Keratinocyte (primary cell): ENCODE results near the gene RTEL1. TPM values are rescaled to one million over a fixed set of nuclear protein-coding genes. Genes with fewer than 3 reads are reported as not detected.

Experiments
- DNase-seq: peaks from one replicate; pipeline ENCODE4 v3.0.0-alpha.2; 2011; ENCODE audit warnings: low read depth, missing footprints, low spot score
- FAIRE-seq: peaks from 2 replicates; lab custom pipeline; 2011; peaks lifted over from hg19 to GRCh38; lab: Jason Lieb, UNC
- H2AFZ ChIP-seq: 2 replicates; pipeline ENCODE4 v1.6.0; 2012; ENCODE audit warnings: low read length, control low read depth, inconsistent platforms; ENCODE audit not compliant: control insufficient read depth
- H3K27ac ChIP-seq: 2 replicates; pipeline ENCODE4 v1.5.1; 2011; ENCODE audit warnings: low read length; ENCODE audit not compliant: control insufficient read depth, insufficient read depth
- H3K27me3 ChIP-seq: 3 replicates; pipeline ENCODE4 v1.6.0; 2011; ENCODE audit warnings: low read length; ENCODE audit not compliant: control insufficient read depth, insufficient read depth; ENCODE audit errors: extremely low read depth
- H3K36me3 ChIP-seq, 2 experiments: 2 replicates in 1 of 2; 3 replicates in 1 of 2; pipeline ENCODE4 v1.5.1; 2011; ENCODE audit warnings: low read length in 2 of 2, mild to moderate bottlenecking in 1 of 2; ENCODE audit not compliant: control insufficient read depth in 2 of 2, insufficient read depth in 2 of 2; ENCODE audit errors: extremely low read depth in 1 of 2
- H3K4me1 ChIP-seq: 3 replicates; pipeline ENCODE4 v1.5.1; 2011; ENCODE audit warnings: low read length; ENCODE audit not compliant: control insufficient read depth, insufficient read depth; ENCODE audit errors: extremely low read depth
- H3K4me2 ChIP-seq: 3 replicates; pipeline ENCODE4 v1.6.0; 2011; ENCODE audit warnings: low read depth, low read length; ENCODE audit not compliant: control insufficient read depth, insufficient read depth; ENCODE audit errors: extremely low read depth
- H3K4me3 ChIP-seq, 3 experiments: fragments of 200-600 bp in 1 of 3; sonication (generic) in 1 of 3; 2 replicates in 2 of 3; 3 replicates in 1 of 3; pipeline ENCODE4 v1.5.1; 2011 to 2016; ENCODE audit warnings: low read length in 3 of 3, mild to moderate bottlenecking in 3 of 3, control low read depth in 2 of 3, inconsistent platforms in 1 of 3, low read depth in 1 of 3, mixed read lengths in 1 of 3, mixed run types in 1 of 3, moderate library complexity in 1 of 3; ENCODE audit not compliant: control insufficient read depth in 2 of 3, insufficient read depth in 2 of 3; ENCODE audit errors: extremely low read depth in 1 of 3
- H3K79me2 ChIP-seq: 2 replicates; pipeline ENCODE4 v1.6.0; 2012; ENCODE audit warnings: low read length; ENCODE audit not compliant: control insufficient read depth, insufficient read depth
- H3K9ac ChIP-seq: 3 replicates; pipeline ENCODE4 v1.6.0; 2011; ENCODE audit warnings: low read length; ENCODE audit not compliant: control insufficient read depth, insufficient read depth; ENCODE audit errors: extremely low read depth
- H3K9me1 ChIP-seq: 3 replicates; pipeline ENCODE4 v1.6.0; 2011; ENCODE audit warnings: low read length; ENCODE audit not compliant: control insufficient read depth, insufficient read depth; ENCODE audit errors: extremely low read depth
- H3K9me3 ChIP-seq: 2 replicates; pipeline ENCODE4 v1.5.1; 2012; ENCODE audit warnings: low read depth, low read length; ENCODE audit not compliant: control insufficient read depth
- H4K20me1 ChIP-seq: 3 replicates; pipeline ENCODE4 v1.6.0; 2011; ENCODE audit warnings: low read length; ENCODE audit not compliant: control insufficient read depth, insufficient read depth; ENCODE audit errors: extremely low read depth
- CTCF ChIP-seq, 3 experiments: IDR thresholded peaks in 1 of 3; conservative IDR thresholded peaks in 1 of 3; optimal IDR thresholded peaks in 1 of 3; 2 replicates in 2 of 3; 3 replicates in 1 of 3; pipeline versions ENCODE3 to v1.5.1; 2011; ENCODE audit warnings: low read length in 3 of 3, mild to moderate bottlenecking in 3 of 3, moderate library complexity in 2 of 3, control low read depth in 1 of 3, inconsistent platforms in 1 of 3; ENCODE audit not compliant: insufficient read depth in 2 of 3; ENCODE audit errors: extremely low read depth in 1 of 3
- EZH2 ChIP-seq: IDR thresholded peaks from one replicate; pipeline ENCODE4 v1.6.1; 2012; ENCODE audit warnings: inconsistent platforms, mild to moderate bottlenecking, low read length, moderate library complexity
- dilution Hi-C: fragments of 300-500 bp; cut with MboI; formaldehyde crosslinking; loops from one replicate; pipeline ENCODE4 v1.7.0; 2020; ENCODE audit warnings: low sequenced_read_pairs; ENCODE audit not compliant: extremely low pct_ligation_motif_present
- polyA plus RNA-seq, 5 experiments: library from polyadenylated mRNA; depleted of rRNA in 3 of 5; stranded (reverse) in 3 of 5; stranded (forward) in 1 of 5; unstranded in 1 of 5; fragments of >200 nt; gene quantifications; 1 replicate in 1 of 5; 2 replicates in 3 of 5; 3 replicates in 1 of 5; pipeline versions ENCODE4 v1.2.1 to v1.2.3, GENCODE V29; 2011 to 2012; ENCODE audit warnings: missing spikeins in 2 of 5, low read depth in 1 of 5, low replicate concordance in 1 of 5

The RTEL1 gene
- polyA plus RNA-seq, 1 donor (not counting 4 experiments of a cell fraction or from before 2014, with no cell fraction given) = 12.4 TPM

- no peak for DNase-seq
- Histone ChIP-seq H3K27me3 (no peaks in the 10 kb centered on the region), H3K9me1 (no peaks in the 10 kb centered on the region), H3K9me3 (no peaks in the 10 kb centered on the region), H4K20me1 (no peaks in the 10 kb centered on the region), H3K9ac (no peak overlapping the region), H2AFZ (no peak overlapping the region), H3K36me3 (peaks cover 12 to 21% of the 10 kb centered on the region in 2 experiments), H3K4me2 (no peak overlapping the region), H3K4me1 (no peaks in the 10 kb centered on the region), H3K4me3 (no peak overlapping the region), H3K27ac (no peak overlapping the region), H3K79me2 (peaks cover 46% of the 10 kb centered on the region)
- TF ChIP-seq EZH2 (no peak), CTCF (optimal IDR thresholded peaks at IDR 0.05 in 1 of 3, IDR thresholded peaks at IDR 0.05 in 1 of 3, conservative IDR thresholded peaks at IDR 0.05 in 1 of 3; ENCODE audit: extremely low read depth in 1 of 3, insufficient read depth in 2 of 3, low read length in 3 of 3) (no peak)
- FAIRE-seq = no peak
- dilution Hi-C loops = no loop called here
Measured at GRCh38 chr20:63619086-63619485, 39.0 kb upstream of the RTEL1 start.

DNA sequence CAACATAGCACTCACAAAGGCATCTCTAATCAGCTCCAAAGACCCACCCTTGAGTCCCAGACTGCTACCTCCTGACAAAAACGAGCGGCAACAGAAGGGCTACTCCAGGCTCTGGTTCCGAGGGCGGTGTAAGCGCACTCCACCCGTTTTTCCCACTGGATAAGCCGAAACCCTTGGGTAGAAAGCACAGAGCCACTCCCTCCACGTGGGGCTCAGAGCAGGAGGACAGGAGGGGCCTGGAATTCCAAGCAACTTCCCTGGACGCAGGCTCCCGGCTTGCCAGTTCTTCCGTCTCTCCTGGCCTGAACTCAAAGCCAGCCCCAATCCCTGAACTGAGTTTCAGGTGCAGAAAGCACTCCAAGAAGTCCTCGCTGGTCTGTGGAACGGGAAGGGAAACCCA is 38.6 kb upstream of the RTEL1 start:
- no peak for TF ChIP-seq CTCF (optimal IDR thresholded peaks at IDR 0.05 in 1 of 3, IDR thresholded peaks at IDR 0.05 in 1 of 3, conservative IDR thresholded peaks at IDR 0.05 in 1 of 3; ENCODE audit: extremely low read depth in 1 of 3, insufficient read depth in 2 of 3, low read length in 3 of 3)
- TF ChIP-seq EZH2 = no peak
- no peak overlapping the region for H3K4me3 ChIP-seq
- H3K27ac ChIP-seq = no peak overlapping the region
- no peak overlapping the region for H3K4me2 ChIP-seq
- H3K79me2 ChIP-seq = peaks cover 48% of the 10 kb centered on the region
- H3K36me3 ChIP-seq = peaks cover 12 to 21% of the 10 kb centered on the region in 2 experiments
- no peaks in the 10 kb centered on the region for H3K9me1 ChIP-seq
- no peaks in the 10 kb centered on the region for H4K20me1 ChIP-seq
- no peaks in the 10 kb centered on the region for H3K4me1 ChIP-seq
- no peaks in the 10 kb centered on the region for H3K9me3 ChIP-seq
- no peak for DNase-seq
- no peak for FAIRE-seq
- H3K27me3 ChIP-seq = no peaks in the 10 kb centered on the region
- H3K9ac ChIP-seq = no peak overlapping the region
- no peak overlapping the region for H2AFZ ChIP-seq
- dilution Hi-C loops = no loop called here
